H9 (cell line): Measurements from ENCODE around the gene SF3A2. TPM values are rescaled to one million over a fixed set of nuclear protein-coding genes. Genes with fewer than 3 reads are reported as not detected.
A peak's percentile ranks its signal among the peaks of the same experiment; 100 is the strongest.

Source experiments
- DNase-seq: peaks from one replicate; pipeline ENCODE4 v3.0.0-alpha.2; 2017
- H2AFZ ChIP-seq: one replicate; pipeline ENCODE4 v1.6.1; 2013; ENCODE audit warnings: mild to moderate bottlenecking, low read length, control low read depth, moderate library complexity
- H2AK5ac ChIP-seq: 2 replicates; pipeline ENCODE4 v1.6.1; 2013; ENCODE audit warnings: low read length, control low read depth, mixed read lengths; ENCODE audit not compliant: insufficient read length
- H2BK120ac ChIP-seq: one replicate; pipeline ENCODE4 v1.6.1; 2013; ENCODE audit warnings: low read depth, mild to moderate bottlenecking, low read length, control low read depth, inconsistent platforms; ENCODE audit not compliant: poor library complexity, severe bottlenecking
- H2BK12ac ChIP-seq: 2 replicates; pipeline ENCODE4 v1.6.1; 2013; ENCODE audit warnings: low read length, control low read depth, mixed read lengths, low read depth; ENCODE audit not compliant: insufficient read length
- H2BK15ac ChIP-seq: 2 replicates; pipeline ENCODE4 v1.6.1; 2013; ENCODE audit warnings: low read depth, low read length, control low read depth
- H2BK20ac ChIP-seq: one replicate; pipeline ENCODE4 v1.6.1; 2013; ENCODE audit warnings: low read depth, mild to moderate bottlenecking, low read length, control low read depth, inconsistent platforms; ENCODE audit not compliant: poor library complexity, severe bottlenecking
- H2BK5ac ChIP-seq: 2 replicates; pipeline ENCODE4 v1.6.1; 2013; ENCODE audit warnings: low read length, control low read depth, mixed read lengths; ENCODE audit not compliant: insufficient read length
- H3K14ac ChIP-seq: 2 replicates; pipeline ENCODE4 v1.6.1; 2013; ENCODE audit warnings: low read length, control low read depth; ENCODE audit not compliant: insufficient read depth
- H3K18ac ChIP-seq: 2 replicates; pipeline ENCODE4 v1.6.1; 2013; ENCODE audit warnings: low read depth, mild to moderate bottlenecking, mixed read lengths, low read length, control low read depth; ENCODE audit not compliant: insufficient read length
- H3K23ac ChIP-seq: 2 replicates; pipeline ENCODE4 v1.6.1; 2013; ENCODE audit warnings: low read length, control low read depth, mixed read lengths, low read depth; ENCODE audit not compliant: insufficient read length
- H3K23me2 ChIP-seq: 2 replicates; pipeline ENCODE4 v1.6.1; 2013; ENCODE audit warnings: low read depth, mild to moderate bottlenecking, mixed read lengths, low read length, control low read depth; ENCODE audit not compliant: insufficient read length, poor library complexity, severe bottlenecking
- H3K27ac ChIP-seq: 2 replicates; pipeline ENCODE4 v1.5.1; 2013; ENCODE audit warnings: low read length, control low read depth, mixed read lengths, low read depth; ENCODE audit not compliant: insufficient read length
- H3K27me3 ChIP-seq: 2 replicates; pipeline ENCODE4 v1.6.1; 2013; ENCODE audit warnings: low read length, control low read depth, inconsistent platforms; ENCODE audit not compliant: insufficient read depth
- H3K4ac ChIP-seq: 2 replicates; pipeline ENCODE4 v1.6.1; 2013; ENCODE audit warnings: low read depth, mild to moderate bottlenecking, control low read depth, inconsistent platforms, low read length, moderate library complexity
- H3K4me1 ChIP-seq: 2 replicates; pipeline ENCODE4 v1.6.1; 2013; ENCODE audit warnings: low read length, control low read depth, inconsistent platforms; ENCODE audit not compliant: insufficient read depth
- H3K4me2 ChIP-seq: 2 replicates; pipeline ENCODE4 v1.6.1; 2013; ENCODE audit warnings: low read length, control low read depth, mixed read lengths; ENCODE audit not compliant: insufficient read length, insufficient read depth
- H3K56ac ChIP-seq: 2 replicates; pipeline ENCODE4 v1.6.1; 2013; ENCODE audit warnings: low read depth, mild to moderate bottlenecking, mixed read lengths, low read length, control low read depth; ENCODE audit not compliant: insufficient read length
- H3K79me1 ChIP-seq: 2 replicates; pipeline ENCODE4 v1.6.1; 2013; ENCODE audit warnings: low read depth, mild to moderate bottlenecking, moderate library complexity, low read length, control low read depth, inconsistent platforms; ENCODE audit not compliant: insufficient read depth, poor library complexity, severe bottlenecking
- H3K79me2 ChIP-seq: 2 replicates; pipeline ENCODE4 v1.6.1; 2013; ENCODE audit warnings: low read length, control low read depth, inconsistent platforms; ENCODE audit not compliant: insufficient read depth
- H3K9ac ChIP-seq: 2 replicates; pipeline ENCODE4 v1.6.1; 2013; ENCODE audit warnings: low read length, control low read depth, mixed read lengths; ENCODE audit not compliant: insufficient read length; ENCODE audit errors: extremely low read depth
- H3K9me3 ChIP-seq: one replicate; pipeline ENCODE4 v1.6.1; 2013; ENCODE audit warnings: low read depth, low read length, inconsistent platforms; ENCODE audit not compliant: control insufficient read depth
- H3T11ph ChIP-seq: one replicate; pipeline ENCODE4 v1.6.1; 2013; ENCODE audit warnings: mild to moderate bottlenecking, low read length, control low read depth, inconsistent platforms
- H4K20me1 ChIP-seq: one replicate; pipeline ENCODE4 v1.6.1; 2013; ENCODE audit not compliant: control insufficient read depth, insufficient read length, insufficient read depth
- H4K5ac ChIP-seq: 2 replicates; pipeline ENCODE4 v1.6.1; 2013; ENCODE audit warnings: low read depth, mild to moderate bottlenecking, mixed read lengths, low read length, control low read depth; ENCODE audit not compliant: insufficient read length
- H4K8ac ChIP-seq: replicated peaks from 2 replicates; pipeline ENCODE4 v1.6.1; 2013; ENCODE audit warnings: low read length, control low read depth, mixed read lengths, low read depth; ENCODE audit not compliant: insufficient read length
- H4K91ac ChIP-seq: 2 replicates; pipeline ENCODE4 v1.6.1; 2013; ENCODE audit warnings: low read depth, mild to moderate bottlenecking, moderate library complexity, mixed read lengths, low read length, control low read depth; ENCODE audit not compliant: insufficient read length
- H3K27ac Mint-ChIP-seq, 3 experiments: 2 replicates in 2 of 3; 3 replicates in 1 of 3; pipeline ENCODE4 v1.8.0; 2020 to 2021; ENCODE audit warnings: mixed read lengths in 3 of 3, mild to moderate bottlenecking in 1 of 3, moderate library complexity in 1 of 3
- H3K27me3 Mint-ChIP-seq: 2 replicates; pipeline ENCODE4 v1.8.0; 2021; ENCODE audit warnings: low read depth, mild to moderate bottlenecking, moderate library complexity, mixed read lengths
- H3K36me3 Mint-ChIP-seq, 3 experiments: 2 replicates in 2 of 3; 3 replicates in 1 of 3; pipeline ENCODE4 v1.8.0; 2020 to 2021; ENCODE audit warnings: low read depth in 3 of 3, mixed read lengths in 3 of 3; ENCODE audit not compliant: insufficient read depth in 1 of 3
- H3K4me1 Mint-ChIP-seq, 2 experiments: 2 replicates each; pipeline ENCODE4 v1.8.0; 2020; ENCODE audit warnings: mixed read lengths in 2 of 2
- H3K4me3 Mint-ChIP-seq, 2 experiments: 2 replicates in 1 of 2; 3 replicates in 1 of 2; pipeline ENCODE4 v1.8.0; 2020 to 2021; ENCODE audit warnings: mild to moderate bottlenecking in 2 of 2, mixed read lengths in 2 of 2, moderate library complexity in 1 of 2
- H3K9me3 Mint-ChIP-seq, 2 experiments: 2 replicates in 1 of 2; 3 replicates in 1 of 2; pipeline ENCODE4 v1.8.0; 2020; ENCODE audit warnings: mild to moderate bottlenecking in 2 of 2, mixed read lengths in 2 of 2, moderate library complexity in 1 of 2
- WGBS: extraction: QIAGEN DNeasy Blood & Tissue Kit; methylation state at CpG from one replicate; pipeline ENCODE4 v1.1.7; 2013; ENCODE audit warnings: missing lambda C conversion rate, low lambda C conversion rate, mixed read lengths; ENCODE audit not compliant: insufficient read length; ENCODE audit errors: extremely low coverage; 5-methylcytosine and 5-hydroxymethylcytosine counted together
- total RNA-seq: library from RNA; stranded (reverse); gene quantifications from 2 replicates; pipeline ENCODE4 v1.2.1, GENCODE V29; 2021
- TF ChIP-seq, protein P1 (sequence below): fragments of 200-600 bp; sonication (generic); conservative IDR thresholded peaks from 3 replicates; pipeline ENCODE4 v1.8.0; 2021; ENCODE audit warnings: antibody characterized with exemption, mild to moderate bottlenecking

The SF3A2 gene
- total RNA-seq, 1 experiment from 2014 or later, result 166 TPM

DNA sequence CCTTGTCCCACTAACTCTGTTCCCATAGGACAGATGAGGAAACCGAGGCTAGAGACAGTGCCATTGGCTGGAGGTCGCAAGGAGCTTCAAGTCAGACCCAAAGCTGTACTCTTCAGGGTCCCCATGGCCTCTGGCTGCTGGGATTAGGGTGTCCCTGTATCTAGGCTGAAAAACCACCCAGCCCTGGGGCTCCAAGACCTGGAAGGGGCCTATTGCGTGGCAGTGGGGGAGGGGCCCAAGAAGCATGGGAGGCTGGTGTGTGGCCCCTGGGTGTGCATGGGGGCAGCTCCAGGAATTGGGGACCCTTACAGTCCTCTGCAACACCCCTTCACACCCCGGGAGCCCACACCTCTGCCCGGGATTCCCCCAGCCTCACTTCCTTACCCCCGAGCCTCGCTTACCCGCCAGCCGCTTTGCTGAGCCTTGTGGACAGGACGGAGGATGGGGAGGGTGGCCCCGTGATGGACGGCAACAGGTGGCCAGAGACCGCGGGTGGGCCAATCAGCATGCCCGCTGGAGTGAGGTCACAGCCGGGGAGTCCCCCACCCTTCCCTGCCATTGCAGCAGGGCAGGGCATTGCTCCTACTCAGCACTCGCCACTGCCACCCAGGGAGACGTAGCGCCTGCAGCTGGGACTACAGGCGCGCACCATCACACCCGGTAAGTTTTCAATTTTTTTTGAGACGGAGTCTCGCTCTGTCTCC, 19.5 kb downstream of the SF3A2 start, which contains the start of gene JSRP1:
Gene JSRP1 (minus strand): TSS at position 436 of the 704 bp plus-strand sequence. CDS start 1,103 bp downstream, outside the sequence.
- Mint-ChIP-seq H3K27ac (peak within 1 kb of the TSS in 1 of 3 experiments; percentile 35; a peak in 1 of 7 replicates), H3K4me1 (peaks cover 4% of the 10 kb centered on the region in 2 experiments), H3K27me3 (peaks cover 26% of the 10 kb centered on the region), H3K9me3 (no peaks in the 10 kb centered on the region), H3K4me3 (no peak within 1 kb of the TSS; a peak in 1 of 5 replicates), H3K36me3 (no peaks in the 10 kb centered on the region; a peak in 1 of 7 replicates)
- H3K4me1 ChIP-seq, result no peaks in the 10 kb centered on the region
- H4K8ac ChIP-seq, result no peak within 1 kb of the TSS
- H4K20me1 ChIP-seq, result no peaks in the 10 kb centered on the region
- H2AK5ac ChIP-seq, result no peak within 1 kb of the TSS
- peak within 1 kb of the TSS; percentile 29 for H3K18ac ChIP-seq
- H2AFZ ChIP-seq, result no peak within 1 kb of the TSS
- TF ChIP-seq, protein P1, sequence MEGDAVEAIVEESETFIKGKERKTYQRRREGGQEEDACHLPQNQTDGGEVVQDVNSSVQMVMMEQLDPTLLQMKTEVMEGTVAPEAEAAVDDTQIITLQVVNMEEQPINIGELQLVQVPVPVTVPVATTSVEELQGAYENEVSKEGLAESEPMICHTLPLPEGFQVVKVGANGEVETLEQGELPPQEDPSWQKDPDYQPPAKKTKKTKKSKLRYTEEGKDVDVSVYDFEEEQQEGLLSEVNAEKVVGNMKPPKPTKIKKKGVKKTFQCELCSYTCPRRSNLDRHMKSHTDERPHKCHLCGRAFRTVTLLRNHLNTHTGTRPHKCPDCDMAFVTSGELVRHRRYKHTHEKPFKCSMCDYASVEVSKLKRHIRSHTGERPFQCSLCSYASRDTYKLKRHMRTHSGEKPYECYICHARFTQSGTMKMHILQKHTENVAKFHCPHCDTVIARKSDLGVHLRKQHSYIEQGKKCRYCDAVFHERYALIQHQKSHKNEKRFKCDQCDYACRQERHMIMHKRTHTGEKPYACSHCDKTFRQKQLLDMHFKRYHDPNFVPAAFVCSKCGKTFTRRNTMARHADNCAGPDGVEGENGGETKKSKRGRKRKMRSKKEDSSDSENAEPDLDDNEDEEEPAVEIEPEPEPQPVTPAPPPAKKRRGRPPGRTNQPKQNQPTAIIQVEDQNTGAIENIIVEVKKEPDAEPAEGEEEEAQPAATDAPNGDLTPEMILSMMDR, result no peak
- DNase-seq, result no peak
- no peak within 1 kb of the TSS for H3K23ac ChIP-seq
- no peak within 1 kb of the TSS for H3T11ph ChIP-seq
- H2BK5ac ChIP-seq, result no peak within 1 kb of the TSS
- H3K79me1 ChIP-seq, result no peaks in the 10 kb centered on the region
- no peak within 1 kb of the TSS for H3K4me2 ChIP-seq
- H2BK12ac ChIP-seq, result no peak within 1 kb of the TSS
- H2BK20ac ChIP-seq, result no peak within 1 kb of the TSS
- no peak within 1 kb of the TSS for H4K5ac ChIP-seq
- H3K56ac ChIP-seq, result no peak within 1 kb of the TSS
- H3K14ac ChIP-seq, result no peak within 1 kb of the TSS; the same call in 1 of the 2 replicates
- no peak within 1 kb of the TSS for H2BK120ac ChIP-seq
- peaks cover 10% of the 10 kb centered on the region for H3K23me2 ChIP-seq
- H2BK15ac ChIP-seq, result no peak within 1 kb of the TSS
- no peak within 1 kb of the TSS for H3K27ac ChIP-seq
- H3K27me3 ChIP-seq, result no peaks in the 10 kb centered on the region; the same call in 1 of the 2 replicates
- no peak within 1 kb of the TSS for H3K4ac ChIP-seq
- no CpG with 5 or more reads among the region's 24 CpGs for WGBS
- H3K9ac ChIP-seq, result no peak within 1 kb of the TSS
- H3K9me3 ChIP-seq, result no peaks in the 10 kb centered on the region
- no peak within 1 kb of the TSS for H4K91ac ChIP-seq
- H3K79me2 ChIP-seq, result no peaks in the 10 kb centered on the region
